Measurements from ENCODE around the gene APBB1IP.
"Not testable (repeated sequence)": the region's sequence is repeated elsewhere in the genome, so short reads cannot be mapped to it uniquely, and the experiment has no call there.

APBB1IP gene

GRCh38 chr10:26477501-26477900 is 39.4 kb downstream of the APBB1IP start:
- no peak for DNase-seq (ENCODE audit: low spot score)

DNA sequence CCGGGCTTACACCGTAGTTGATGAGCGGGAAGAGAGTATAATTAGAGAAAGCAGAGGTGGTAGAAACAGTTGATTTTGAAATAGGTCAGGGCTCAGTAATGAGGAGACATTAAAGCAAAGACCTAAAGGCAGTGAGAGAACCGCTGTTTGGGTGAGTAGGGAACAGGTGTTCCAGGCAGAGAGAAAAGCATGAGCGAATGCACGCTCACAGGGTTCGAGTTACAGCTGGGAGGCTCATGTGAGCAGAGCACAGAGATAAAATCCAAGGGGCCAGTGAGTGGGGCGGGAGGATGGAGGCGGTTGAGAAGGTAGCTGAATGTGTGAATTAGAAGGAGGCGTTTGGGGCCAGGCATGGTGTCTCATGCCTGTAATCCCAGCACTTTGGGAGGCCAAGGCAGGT is 39.9 kb downstream of the APBB1IP start:
- DNase-seq (ENCODE audit: low spot score) = no peak

DNA sequence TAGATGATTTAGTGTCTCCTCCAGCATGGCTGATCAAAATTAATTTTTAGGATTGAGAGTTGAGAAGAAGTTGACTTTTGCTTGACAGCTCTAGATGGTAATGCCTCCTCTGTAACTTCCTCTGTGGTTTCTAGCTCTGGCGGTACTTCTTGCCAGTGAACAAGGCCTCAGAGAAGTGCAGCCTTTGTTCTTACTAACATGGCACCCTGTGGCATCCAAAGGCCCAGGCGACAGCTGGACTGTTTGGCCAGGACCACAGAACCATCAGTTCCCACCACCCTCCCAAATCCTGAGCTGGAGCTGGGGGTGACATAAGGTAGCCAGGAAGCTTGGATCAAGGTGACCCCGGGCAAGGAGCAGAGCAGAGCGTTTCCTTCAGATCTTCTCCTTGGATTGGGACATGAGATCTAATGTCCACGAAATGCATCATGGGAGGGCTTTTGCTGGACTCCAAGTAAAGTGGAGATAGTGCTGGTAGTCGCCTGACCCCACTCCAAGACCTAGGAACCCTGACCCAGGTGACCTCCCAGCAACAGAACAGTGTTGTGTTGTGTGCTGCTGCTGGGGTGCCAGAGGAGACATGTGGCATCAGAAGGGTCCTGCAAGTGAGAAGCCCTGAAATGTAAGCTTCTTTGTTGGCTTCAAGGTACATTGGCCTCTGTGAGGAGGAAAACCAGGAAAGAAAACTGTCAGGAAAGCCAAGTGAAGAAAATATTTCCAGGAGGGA is 41.8 kb downstream of the APBB1IP start:
- DNase-seq (ENCODE audit: low spot score) = no peak

DNA sequence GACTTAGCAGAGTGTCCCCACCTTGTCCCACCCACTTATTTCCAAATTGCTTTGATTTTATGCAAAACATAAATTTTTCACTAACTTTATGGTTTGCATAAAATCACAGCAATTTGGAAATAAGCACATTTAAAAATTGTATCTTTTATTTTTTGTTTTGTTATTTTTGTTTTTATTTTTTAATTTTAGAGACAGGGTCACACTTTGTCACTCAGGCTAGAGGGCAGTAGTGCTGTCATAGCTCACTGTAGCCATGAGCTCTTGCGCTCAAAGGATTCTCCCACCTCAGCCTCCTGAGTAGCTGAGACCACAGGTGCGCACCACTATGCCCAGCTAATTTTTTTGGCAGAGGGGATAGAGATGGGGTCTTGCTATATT is 43.2 kb downstream of the APBB1IP start:
- no peak for DNase-seq (ENCODE audit: low spot score)

DNA sequence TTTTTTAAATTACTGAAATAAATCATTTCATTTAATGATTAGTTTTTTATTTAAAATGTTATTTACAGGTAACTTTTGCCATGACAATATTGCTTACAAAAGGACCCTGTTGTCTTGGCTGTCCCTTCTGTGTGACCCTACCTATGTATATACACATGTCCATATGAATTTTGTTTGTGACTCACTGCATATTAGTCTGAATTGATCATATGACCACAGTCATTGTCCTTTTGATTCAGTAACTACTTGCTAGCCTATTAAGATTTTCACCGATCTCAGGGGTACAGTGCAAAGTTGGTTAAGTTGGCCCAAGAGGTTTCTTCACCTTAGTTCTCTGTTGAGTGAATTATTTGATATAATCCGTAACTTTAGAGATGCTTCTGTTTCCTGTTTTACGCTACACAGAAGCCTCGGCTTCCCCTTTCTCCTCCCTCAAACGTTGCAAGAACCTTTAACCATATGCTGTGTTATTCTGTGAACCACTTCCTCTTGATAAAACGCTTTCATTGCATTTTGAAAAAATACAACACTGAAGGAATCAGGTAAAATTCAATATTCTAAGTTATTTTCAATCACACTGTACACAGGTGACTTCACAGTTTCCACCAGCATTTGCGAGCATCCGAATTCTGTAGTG is 43.9 kb downstream of the APBB1IP start:
- no peak for DNase-seq (ENCODE audit: low spot score)

GRCh38 chr10:26483554-26483953 is 45.4 kb downstream of the APBB1IP start:
- no peak for DNase-seq (ENCODE audit: low spot score)

- DNase-seq (ENCODE audit: low spot score) = no peak
Observed at GRCh38 chr10:26485150-26485941, 47.2 kb downstream of the APBB1IP start.

GRCh38 chr10:26486304-26486703 is 48.2 kb downstream of the APBB1IP start:
- DNase-seq (ENCODE audit: low spot score) = no peak

DNA sequence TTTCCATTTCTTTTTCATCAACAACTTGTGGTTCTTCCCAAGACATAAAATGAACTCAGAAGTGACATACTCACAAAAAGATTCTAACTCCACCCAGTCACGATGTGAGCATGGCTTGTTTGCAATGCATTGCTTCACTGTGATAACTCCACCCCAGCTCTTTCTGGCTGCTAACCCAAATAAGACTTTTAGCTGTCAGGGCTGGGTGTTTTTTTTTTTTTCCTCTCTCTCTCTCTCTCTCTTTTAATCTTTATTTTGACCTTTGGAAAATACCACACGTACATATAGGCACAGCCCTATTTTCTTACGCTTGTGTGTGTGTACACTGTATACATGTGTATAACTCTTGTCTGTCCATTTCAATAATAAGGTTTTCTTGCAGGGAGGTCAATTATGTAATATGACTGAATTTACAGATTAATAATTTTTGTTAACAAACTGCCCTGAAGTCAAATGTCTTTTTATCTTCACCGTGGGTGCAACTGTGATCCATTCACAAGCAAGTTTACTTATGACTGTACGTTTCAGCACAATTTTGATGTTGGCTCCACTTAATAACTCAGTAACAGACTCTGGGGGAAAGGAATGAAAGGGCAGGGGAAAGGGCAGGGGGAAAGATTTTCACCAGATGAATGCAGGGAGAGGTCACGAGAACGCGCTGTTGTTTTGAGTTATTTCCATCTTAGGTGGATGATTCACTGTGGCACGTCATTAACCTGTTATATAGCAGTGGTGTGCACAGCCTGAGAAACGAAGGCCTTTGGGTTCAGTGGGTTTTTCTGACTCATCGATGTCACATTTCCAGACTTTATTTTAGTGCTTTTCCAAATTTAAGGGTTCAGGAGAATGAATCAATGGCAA is 49.1 kb downstream of the APBB1IP start:
- DNase-seq (ENCODE audit: low spot score) = no peak

DNA sequence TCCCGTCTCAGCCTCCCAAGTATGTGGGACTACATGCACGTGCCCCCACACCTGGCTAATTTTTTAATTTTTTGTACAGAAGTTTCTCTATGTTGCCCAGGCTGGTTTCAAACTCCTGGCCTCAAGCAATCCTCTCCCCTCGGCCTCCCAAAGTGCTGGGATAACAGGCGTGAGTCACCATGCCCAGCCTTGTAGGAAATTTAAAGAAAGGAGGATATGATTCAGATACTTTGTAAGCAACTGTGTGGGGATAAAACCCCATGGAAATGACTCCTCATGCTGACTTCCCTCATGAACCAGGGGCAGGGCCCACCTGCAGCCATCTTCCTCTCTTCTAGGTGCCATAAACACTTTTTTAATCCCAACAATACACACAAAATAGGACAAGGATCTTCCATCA is 50.2 kb downstream of the APBB1IP start:
- no peak for DNase-seq (ENCODE audit: low spot score)

GRCh38 chr10:26489081-26489480 is 50.9 kb downstream of the APBB1IP start:
- DNase-seq (ENCODE audit: low spot score) = no peak

DNA sequence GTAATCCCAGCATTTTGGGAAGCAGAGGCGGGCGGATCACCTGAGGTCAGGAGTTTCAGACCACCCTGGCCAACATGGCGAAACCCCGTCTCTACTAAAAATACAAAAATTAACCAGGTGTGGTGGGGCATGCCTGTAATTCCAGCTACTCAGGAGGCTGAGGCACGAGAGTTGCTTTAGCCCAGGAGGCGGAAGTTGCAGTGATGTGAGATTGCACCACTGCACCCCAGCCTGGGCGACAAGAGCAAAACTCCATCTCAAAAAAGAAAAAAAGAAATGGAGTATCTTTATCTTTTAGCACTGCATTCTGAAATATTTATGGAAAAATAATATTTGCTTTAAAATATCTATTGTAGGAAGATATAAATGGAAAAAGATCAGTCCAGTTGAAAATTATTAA is 52.2 kb downstream of the APBB1IP start:
- DNase-seq (ENCODE audit: low spot score) = not testable (repeated sequence)

DNA sequence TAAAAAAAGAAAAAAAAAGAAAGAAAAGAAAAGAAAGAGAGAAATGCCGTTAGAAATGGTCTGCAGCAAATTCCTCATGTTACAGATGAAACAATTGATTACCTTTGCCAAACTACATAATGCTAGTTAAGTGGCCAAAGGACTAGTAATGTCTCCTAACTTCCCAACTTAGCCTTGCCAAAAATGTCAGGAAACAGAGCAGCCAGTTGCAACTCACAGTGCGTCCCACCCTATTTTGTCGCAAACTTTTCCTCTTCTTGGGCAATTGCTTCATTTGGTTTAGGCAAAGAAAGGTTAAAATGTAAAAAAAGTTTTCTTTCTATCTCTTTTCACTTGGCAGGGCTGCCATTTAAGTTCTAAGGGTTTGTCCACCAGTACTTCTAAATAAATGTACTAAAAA is 53.1 kb downstream of the APBB1IP start:
- DNase-seq (ENCODE audit: low spot score) = no peak

GRCh38 chr10:26491934-26492333 is 53.8 kb downstream of the APBB1IP start:
- no peak for DNase-seq (ENCODE audit: low spot score)

GRCh38 chr10:26492725-26493124 is 54.6 kb downstream of the APBB1IP start:
- DNase-seq (ENCODE audit: low spot score) = not testable (repeated sequence)

DNA sequence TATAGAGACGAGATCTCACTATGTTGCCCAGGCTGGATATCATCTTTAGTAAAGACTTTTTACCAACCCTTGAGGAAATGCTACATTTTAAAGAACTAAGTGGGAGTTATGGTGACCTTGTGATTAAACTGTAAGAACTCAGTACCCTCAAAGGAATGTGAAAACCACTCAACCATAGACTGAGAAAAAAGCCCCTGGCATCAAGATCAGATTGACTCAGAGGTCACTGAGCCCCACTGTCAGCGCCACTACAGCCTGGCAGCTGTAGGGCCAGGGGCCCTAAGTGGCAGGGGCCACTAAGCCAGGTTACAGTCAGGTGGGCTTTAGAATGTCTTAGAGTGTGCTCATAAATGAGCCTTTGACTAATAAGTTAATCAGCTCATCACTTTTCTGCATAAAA is 55.9 kb downstream of the APBB1IP start:
- no peak for DNase-seq (ENCODE audit: low spot score)

- DNase-seq (ENCODE audit: low spot score) = no peak
Observed at GRCh38 chr10:26499426-26499825, 61.3 kb downstream of the APBB1IP start.

DNA sequence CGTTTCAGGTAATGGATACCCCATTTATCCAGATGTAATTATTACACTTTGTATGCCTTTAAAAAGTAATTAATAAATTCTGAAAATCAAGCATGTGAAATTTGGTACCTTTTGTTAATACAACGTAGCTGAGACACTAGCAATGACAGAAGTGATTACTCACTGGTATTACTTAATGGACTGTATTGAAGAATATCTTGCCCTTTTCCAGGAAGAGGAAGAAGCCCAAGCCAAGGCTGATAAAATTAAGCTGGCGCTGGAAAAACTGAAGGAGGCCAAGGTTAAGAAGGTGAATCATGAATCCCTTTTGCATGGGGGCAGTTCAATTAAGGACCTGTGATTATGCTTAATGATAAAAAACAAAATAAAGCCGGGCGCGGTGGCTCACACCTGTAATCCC is 64.8 kb downstream of the APBB1IP start:
- no peak for DNase-seq (ENCODE audit: low spot score)

DNA sequence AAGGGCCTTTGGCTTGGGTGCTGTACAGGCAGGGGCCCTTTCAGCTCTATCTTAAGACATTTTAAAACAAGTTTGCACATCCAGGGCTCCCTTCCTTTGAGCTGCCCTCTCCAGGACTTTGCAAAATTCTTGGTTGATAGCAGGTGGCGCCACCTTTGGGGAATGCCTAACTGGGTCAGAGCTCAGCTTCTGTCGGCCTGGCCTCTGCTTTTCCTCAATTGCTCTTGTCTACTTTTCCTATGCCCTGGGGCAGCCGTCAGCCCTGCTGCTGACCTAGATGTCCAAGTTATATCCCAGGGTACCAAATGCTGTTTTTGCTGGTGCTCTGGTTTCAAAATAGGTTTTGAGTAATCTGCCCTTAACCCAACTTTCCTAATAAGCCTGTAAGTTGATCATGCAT is 65.8 kb downstream of the APBB1IP start:
- peak; percentile 37 for DNase-seq (ENCODE audit: low spot score)

- not testable (repeated sequence) for DNase-seq (ENCODE audit: low spot score)
Observed at GRCh38 chr10:26504429-26504828, 66.3 kb downstream of the APBB1IP start.

GRCh38 chr10:26505491-26505890 is 67.3 kb downstream of the APBB1IP start:
- DNase-seq (ENCODE audit: low spot score) = no peak

DNA sequence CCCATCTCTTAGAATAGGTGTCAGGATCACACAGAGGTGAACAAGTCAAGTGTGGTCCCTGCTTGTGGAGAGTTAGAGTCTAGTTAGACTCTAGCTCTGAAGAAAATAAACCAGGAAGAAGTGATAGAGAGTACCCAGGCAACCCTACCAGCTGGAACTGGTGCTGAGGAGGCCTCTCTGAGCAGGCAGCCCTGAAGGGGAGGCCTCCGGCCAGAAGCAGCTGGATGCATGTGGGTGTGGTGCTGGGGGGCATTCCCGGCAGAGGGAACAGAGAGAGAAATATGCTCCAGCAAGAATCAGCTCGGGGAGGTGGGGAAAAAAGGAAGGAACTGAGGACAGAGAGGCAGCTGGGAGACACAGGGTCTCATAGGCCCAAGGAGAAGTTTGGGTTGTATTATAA is 68.6 kb downstream of the APBB1IP start:
- no peak for DNase-seq (ENCODE audit: low spot score)

Measured in iPS-NIHi11 (cell line).